GM23248 (cell line): ENCODE measurements around the gene APOC3.

Experiments
- EZH2 ChIP-seq: fragments of 200-600 bp; sonication (generic); IDR thresholded peaks from 2 replicates; pipeline ENCODE4 v1.6.1; 2018; ENCODE audit warnings: antibody characterized with exemption, mild to moderate bottlenecking; ENCODE audit not compliant: insufficient read depth, poor library complexity, severe bottlenecking
- EZH2phosphoT487 ChIP-seq: fragments of 200-600 bp; sonication (generic); IDR thresholded peaks from 2 replicates; pipeline ENCODE4 v1.6.1; 2018; ENCODE audit warnings: antibody characterized with exemption, moderate library complexity, mild to moderate bottlenecking, low read depth; ENCODE audit not compliant: insufficient read depth

GRCh38 chr11:116869610-116870009, 39.9 kb downstream of the APOC3 start:
- TF ChIP-seq EZH2 = no peak
- TF ChIP-seq EZH2phosphoT487 = no peak
